ENCODE data around the gene EPHB1.

DNA sequence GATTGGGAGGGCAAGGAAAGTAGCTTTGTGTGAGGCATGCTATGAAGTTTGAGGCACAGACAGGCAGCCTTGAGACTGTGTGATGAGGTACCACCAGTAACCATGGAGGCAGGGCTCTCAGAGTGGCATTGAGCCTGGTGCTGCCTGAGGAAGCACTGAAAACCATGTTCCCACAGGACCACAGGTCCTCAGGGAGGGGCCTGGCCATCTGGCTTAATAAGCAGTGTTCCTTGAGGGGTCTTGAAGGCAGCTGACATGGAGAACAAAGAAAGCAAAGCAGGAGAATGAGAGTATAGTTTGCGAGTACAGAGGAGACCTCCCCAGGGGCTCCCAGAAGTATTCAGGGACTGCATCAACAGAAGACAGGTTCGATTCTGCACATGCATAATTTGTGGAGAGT, 346.6 kb downstream of the EPHB1 start:
- TF ChIP-seq TAF1 (conservative IDR thresholded peaks at IDR 0.05) (no peak), CTCF (IDR thresholded peaks at IDR 0.05; ENCODE audit: low read depth, low read length, missing input control) (no peak), EGR1 (IDR thresholded peaks at IDR 0.05; ENCODE audit: low read depth in 2 of 2) (no peak), YY1 (IDR thresholded peaks at IDR 0.05) (no peak), JUND (IDR thresholded peaks at IDR 0.05) (no peak), SP1 (IDR thresholded peaks at IDR 0.05) (no peak), RAD21 (IDR thresholded peaks at IDR 0.05) (no peak), RXRA (IDR thresholded peaks at IDR 0.05) (no peak), HNF4G (IDR thresholded peaks at IDR 0.05) (no peak), GABPA (IDR thresholded peaks at IDR 0.05 in 1 of 2, conservative IDR thresholded peaks at IDR 0.05 in 1 of 2) (no peak)
- TF ChIP-seq, protein P1, sequence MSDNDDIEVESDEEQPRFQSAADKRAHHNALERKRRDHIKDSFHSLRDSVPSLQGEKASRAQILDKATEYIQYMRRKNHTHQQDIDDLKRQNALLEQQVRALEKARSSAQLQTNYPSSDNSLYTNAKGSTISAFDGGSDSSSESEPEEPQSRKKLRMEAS (IDR thresholded peaks at IDR 0.05) = no peak
- TF ChIP-seq, protein P2, sequence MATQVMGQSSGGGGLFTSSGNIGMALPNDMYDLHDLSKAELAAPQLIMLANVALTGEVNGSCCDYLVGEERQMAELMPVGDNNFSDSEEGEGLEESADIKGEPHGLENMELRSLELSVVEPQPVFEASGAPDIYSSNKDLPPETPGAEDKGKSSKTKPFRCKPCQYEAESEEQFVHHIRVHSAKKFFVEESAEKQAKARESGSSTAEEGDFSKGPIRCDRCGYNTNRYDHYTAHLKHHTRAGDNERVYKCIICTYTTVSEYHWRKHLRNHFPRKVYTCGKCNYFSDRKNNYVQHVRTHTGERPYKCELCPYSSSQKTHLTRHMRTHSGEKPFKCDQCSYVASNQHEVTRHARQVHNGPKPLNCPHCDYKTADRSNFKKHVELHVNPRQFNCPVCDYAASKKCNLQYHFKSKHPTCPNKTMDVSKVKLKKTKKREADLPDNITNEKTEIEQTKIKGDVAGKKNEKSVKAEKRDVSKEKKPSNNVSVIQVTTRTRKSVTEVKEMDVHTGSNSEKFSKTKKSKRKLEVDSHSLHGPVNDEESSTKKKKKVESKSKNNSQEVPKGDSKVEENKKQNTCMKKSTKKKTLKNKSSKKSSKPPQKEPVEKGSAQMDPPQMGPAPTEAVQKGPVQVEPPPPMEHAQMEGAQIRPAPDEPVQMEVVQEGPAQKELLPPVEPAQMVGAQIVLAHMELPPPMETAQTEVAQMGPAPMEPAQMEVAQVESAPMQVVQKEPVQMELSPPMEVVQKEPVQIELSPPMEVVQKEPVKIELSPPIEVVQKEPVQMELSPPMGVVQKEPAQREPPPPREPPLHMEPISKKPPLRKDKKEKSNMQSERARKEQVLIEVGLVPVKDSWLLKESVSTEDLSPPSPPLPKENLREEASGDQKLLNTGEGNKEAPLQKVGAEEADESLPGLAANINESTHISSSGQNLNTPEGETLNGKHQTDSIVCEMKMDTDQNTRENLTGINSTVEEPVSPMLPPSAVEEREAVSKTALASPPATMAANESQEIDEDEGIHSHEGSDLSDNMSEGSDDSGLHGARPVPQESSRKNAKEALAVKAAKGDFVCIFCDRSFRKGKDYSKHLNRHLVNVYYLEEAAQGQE (IDR thresholded peaks at IDR 0.05) = no peak
- TF ChIP-seq, protein P3, sequence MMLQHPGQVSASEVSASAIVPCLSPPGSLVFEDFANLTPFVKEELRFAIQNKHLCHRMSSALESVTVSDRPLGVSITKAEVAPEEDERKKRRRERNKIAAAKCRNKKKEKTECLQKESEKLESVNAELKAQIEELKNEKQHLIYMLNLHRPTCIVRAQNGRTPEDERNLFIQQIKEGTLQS (IDR thresholded peaks at IDR 0.05) = no peak
